GM08714 (cell line): ENCODE results near the gene KCNJ18.
"Not testable (repeated sequence)": the region's sequence is repeated elsewhere in the genome, so short reads cannot be mapped to it uniquely, and the experiment has no call there.

ENCODE experiments used
- H3K4me3 ChIP-seq: fragments of 200-500 bp; sonication (Bioruptor generic); 2 replicates; pipeline ENCODE4 v1.5.1; 2014; ENCODE audit warnings: mild to moderate bottlenecking, low read length, inconsistent platforms
- ZNF274 ChIP-seq: IDR thresholded peaks from 2 replicates; pipeline ENCODE4 v1.6.1; 2012; ENCODE audit warnings: mild to moderate bottlenecking, low read depth, low read length

Gene KCNJ18

GRCh38 chr17:21724216-21725006 lies 32.1 kb downstream of the KCNJ18 start:
- not testable (repeated sequence) for H3K4me3 ChIP-seq

DNA sequence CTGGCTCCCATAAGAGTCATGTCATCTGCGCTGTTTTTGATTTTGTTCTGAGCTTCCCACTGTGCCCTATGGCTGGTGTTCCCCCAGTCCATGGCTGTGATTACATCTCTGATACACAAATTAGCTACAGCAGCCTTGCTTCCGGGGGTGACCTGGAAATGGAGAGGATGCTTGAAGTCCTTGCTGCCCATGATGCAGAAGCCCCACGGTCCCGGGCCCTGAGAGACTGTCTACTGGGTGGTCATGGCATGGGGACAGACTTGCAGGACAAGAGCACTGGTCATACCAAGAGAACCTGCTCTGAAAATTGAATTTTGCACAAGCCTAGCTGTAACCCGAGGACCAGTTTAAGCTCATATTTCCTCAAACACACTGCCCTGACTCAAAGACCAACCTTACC lies 38.8 kb downstream of the KCNJ18 start:
- not testable (repeated sequence) for H3K4me3 ChIP-seq

DNA sequence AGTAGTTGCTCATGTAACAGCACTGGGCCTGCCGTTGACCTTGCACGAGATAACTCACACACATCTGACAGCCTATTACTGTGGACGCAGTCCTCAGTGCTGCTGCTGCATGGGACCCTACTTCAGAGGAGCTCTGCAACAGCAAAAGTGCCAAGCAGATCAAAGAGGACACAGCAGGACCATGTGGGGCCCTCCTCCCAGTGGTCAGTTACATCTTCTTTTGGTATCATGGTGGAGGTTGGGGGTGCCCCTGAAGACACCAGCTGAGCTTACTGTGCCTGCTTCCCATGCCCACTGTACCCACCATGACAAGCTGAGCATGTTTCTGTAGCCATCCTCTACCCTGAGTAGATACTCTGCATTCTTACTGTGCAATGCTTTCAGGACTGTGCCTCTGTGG lies 41.6 kb downstream of the KCNJ18 start:
- not testable (repeated sequence) for H3K4me3 ChIP-seq

DNA sequence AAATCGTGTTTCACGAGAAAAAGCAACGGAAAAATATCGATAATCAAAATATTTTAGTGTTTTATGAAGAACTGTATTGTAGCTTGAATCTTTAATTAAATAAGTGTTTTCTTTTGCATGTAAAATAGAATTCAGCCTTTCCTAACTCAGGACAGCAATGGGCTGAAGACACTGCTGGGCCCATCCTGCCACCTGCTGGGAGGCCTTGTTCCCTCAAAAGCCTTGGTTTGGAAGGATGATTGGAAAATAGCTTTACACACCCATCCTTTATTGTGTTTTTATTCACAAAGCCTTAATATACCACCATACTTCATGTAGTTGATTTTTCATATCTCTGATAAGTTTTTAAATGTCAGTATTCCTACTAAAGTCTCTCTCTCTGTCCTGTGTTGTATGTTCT lies 43.5 kb downstream of the KCNJ18 start:
- H3K4me3 ChIP-seq = not testable (repeated sequence)

- H3K4me3 ChIP-seq = not testable (repeated sequence)
These were observed 44.8 kb downstream of the KCNJ18 start for GRCh38 chr17:21737015-21737580.

GRCh38 chr17:21738241-21738640 lies 45.9 kb downstream of the KCNJ18 start:
- not testable (repeated sequence) for H3K4me3 ChIP-seq

DNA sequence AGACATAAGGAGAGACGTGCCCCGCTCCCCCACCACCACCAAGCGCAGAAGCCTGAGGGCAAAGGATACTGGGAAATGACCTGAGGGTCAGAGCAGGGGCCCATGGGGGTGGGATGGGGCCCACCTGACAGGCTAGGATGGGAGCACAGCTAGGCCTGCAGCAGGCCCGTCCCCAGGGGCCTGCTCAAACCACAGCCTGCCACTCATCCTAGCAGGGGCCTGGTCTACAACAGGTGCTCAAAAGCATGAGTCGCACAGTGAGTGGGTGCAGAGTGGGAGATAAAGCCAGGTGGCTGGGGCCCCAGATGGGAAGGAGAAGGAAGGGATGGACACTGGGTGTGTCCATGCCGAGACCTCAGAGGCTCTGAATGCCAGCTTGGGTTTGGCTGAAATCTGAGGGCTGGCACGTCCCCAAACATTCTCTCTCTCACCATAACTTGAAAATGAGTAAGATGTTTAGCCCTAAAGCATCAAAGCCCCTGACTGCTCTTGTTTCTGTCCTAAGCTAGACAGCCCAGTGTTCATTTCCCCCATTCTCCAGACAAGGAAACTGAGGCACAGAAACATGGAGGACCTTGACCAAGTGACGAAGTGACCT lies 46.7 kb downstream of the KCNJ18 start:
- not testable (repeated sequence) for H3K4me3 ChIP-seq

GRCh38 chr17:21739485-21739884 lies 47.2 kb downstream of the KCNJ18 start:
- H3K4me3 ChIP-seq = not testable (repeated sequence)

GRCh38 chr17:21740836-21741235 lies 48.5 kb downstream of the KCNJ18 start:
- H3K4me3 ChIP-seq = not testable (repeated sequence)

GRCh38 chr17:21741520-21741919 lies 49.2 kb downstream of the KCNJ18 start:
- not testable (repeated sequence) for H3K4me3 ChIP-seq

DNA sequence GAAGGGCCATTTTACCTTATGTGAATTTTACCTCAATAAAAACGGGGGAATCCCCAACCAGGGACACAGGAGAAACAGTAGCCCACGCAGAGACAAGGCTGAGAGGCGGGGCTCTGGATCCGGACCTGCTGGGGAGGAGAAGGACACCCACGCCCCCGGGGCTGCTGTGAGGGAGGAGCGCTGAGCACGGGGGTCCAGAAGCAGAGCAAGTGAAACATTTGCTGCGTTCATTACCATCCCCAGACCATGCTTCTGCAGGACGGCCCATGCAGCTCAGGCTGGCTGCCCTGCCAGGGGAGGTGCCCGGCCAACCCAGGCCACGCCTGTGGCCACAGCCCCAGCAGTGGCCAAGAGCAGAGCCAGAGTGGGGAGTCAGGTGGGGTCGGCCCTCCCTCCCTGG lies 50.0 kb downstream of the KCNJ18 start:
- TF ChIP-seq ZNF274 = no peak
- H3K4me3 ChIP-seq = no peak overlapping the region

DNA sequence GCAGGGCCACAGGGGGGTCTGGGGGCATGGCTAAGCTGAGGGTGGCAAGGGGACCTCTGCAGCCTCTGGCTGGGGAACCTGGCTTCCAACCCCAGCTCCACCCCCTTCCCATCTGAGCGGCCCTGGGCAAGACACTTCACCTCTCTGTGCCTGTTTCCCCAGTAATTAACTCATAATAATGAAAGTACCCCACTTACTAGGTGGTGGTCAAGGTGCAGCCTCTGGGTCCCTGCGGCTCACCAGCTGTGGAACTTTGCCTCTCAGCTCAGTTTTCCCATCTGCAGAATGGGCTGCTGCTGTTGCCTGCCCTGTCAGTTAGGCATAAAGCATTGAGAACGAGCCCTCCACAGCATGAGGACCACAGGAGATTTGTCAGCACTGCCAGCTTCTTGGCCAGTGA lies 51.8 kb downstream of the KCNJ18 start:
- H3K4me3 ChIP-seq = not testable (repeated sequence)

DNA sequence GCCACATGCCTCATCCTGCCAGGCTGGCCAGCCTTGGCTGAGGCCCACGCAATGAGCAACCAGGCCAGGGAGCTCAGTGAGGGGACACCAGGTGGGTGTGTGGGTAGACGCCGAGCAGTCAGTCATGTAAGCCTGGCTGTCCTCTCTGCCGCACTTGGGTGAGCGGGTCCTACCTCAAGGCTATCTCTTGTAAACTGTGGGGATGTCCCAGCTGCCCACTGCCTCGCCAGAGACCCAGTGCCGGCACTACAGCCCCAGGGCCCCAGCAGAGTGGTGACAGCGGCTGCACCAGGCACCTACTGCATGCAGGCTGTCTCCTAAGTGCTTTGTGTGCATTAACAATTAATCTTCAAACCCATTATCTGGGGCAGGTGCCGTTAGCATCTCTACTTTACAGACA lies 52.3 kb downstream of the KCNJ18 start:
- H3K4me3 ChIP-seq = not testable (repeated sequence)

GRCh38 chr17:21745385-21746054 lies 53.2 kb downstream of the KCNJ18 start:
- H3K4me3 ChIP-seq = not testable (repeated sequence)

GRCh38 chr17:21746415-21746814 lies 54.1 kb downstream of the KCNJ18 start:
- H3K4me3 ChIP-seq = not testable (repeated sequence)

DNA sequence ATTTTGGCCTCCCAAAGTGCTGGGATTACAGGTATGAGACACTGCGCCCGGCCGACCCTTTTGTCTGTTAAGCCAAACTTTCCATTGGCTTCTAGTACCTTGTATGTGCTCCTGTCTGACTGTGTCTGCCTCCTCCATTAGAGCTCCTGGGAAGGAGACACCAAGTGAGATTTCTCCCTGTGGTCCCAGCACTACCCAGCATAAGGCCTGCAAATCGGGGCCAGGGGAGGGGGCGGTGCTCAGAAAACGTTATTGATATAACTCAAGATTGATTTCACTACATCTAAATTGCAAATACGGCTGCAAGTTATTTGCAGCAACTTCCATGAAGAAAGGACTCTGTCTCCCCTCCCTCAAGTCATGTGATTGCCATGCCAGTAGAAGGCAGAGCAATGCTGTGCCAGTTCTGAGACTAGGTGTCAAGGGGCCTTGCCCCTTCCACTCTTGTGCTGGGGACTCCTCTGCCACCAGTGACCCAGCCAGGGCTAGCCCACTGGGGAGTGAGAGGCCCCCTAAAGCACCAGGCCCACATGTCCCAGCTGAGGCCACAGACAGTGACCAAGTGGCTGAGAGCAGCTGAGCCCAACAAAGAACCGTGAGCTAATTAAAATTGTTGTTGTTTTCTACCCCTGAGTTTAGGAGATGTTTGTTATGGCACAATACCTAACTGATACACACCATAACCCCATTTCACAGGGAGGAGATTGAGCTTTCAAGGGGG lies 55.0 kb downstream of the KCNJ18 start:
- H3K4me3 ChIP-seq = not testable (repeated sequence)

- H3K4me3 ChIP-seq = not testable (repeated sequence)
These were observed 56.4 kb downstream of the KCNJ18 start for GRCh38 chr17:21748686-21749085.

- H3K4me3 ChIP-seq = not testable (repeated sequence)
These were observed 57.6 kb downstream of the KCNJ18 start for GRCh38 chr17:21749696-21750531.

DNA sequence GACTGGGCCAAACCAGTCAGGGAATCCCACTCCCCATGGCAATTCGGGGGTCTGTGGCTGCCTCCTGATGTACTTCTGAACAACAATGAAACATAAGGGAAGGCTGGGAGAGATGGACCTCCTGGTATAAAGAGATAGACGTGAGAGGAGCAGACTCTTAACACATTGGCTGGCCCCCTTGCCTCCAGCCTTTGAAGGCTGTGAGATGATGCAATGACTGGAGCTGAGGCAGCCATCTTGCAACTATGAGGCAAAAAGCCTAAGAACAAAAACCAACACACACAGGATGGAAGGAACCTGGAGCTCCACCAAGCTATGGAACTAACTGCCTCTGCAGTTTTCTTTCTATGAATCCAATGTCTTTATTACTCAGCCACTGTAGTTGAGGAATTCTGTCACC lies 58.8 kb downstream of the KCNJ18 start:
- not testable (repeated sequence) for H3K4me3 ChIP-seq
